ENCODE results near the gene NABP1. TPM values are rescaled to one million over a fixed set of nuclear protein-coding genes. Genes with fewer than 3 reads are reported as not detected.

The NABP1 gene
- polyA plus RNA-seq, 1 of the 3 experiments (the other 2 are of a cell fraction), result 19.1 TPM

GRCh38 chr2:191638802-191639172 is 39.1 kb upstream of the NABP1 start:
- no peak overlapping the region for H2AFZ ChIP-seq (ENCODE audit: low read depth)

GRCh38 chr2:191641609-191642008 is 36.3 kb upstream of the NABP1 start:
- Histone ChIP-seq H3K27me3 (ENCODE audit: insufficient read depth) (no peaks in the 10 kb centered on the region), H3K79me2 (ENCODE audit: insufficient read depth) (no peaks in the 10 kb centered on the region), H3K4me3 (ENCODE audit: low read depth in 2 of 2, low read length in 1 of 2) (no peak overlapping the region), H3F3A (replicated peaks; ENCODE audit: insufficient read depth) (peaks cover 9% of the 10 kb centered on the region), H3K4me1 (ENCODE audit: control insufficient read depth in 1 of 2, insufficient read depth in 2 of 2, low read depth in 1 of 2, low read length in 1 of 2) (peaks cover 3 to 18% of the 10 kb centered on the region in 2 experiments; a peak in 3 of 4 replicates), H3K36me3 (replicated peaks in 1 of 2; ENCODE audit: control insufficient read depth in 1 of 2, insufficient read depth in 2 of 2, low read length in 1 of 2) (no peaks in the 10 kb centered on the region), H4K20me1 (ENCODE audit: insufficient read depth) (no peaks in the 10 kb centered on the region), H3K9ac (no peak overlapping the region), H3K4me2 (no peak overlapping the region), H3K9me2 (no peaks in the 10 kb centered on the region), H3K9me3 (no peaks in the 10 kb centered on the region), H2AFZ (ENCODE audit: low read depth) (no peak overlapping the region), H3K27ac (ENCODE audit: low read depth in 2 of 2, low read length in 1 of 2) (no peak overlapping the region)
- TF ChIP-seq FOXJ3 (CRISPR knock-in tag; IDR thresholded peaks at IDR 0.05), result no peak
- TF ChIP-seq EZH2phosphoT487 (IDR thresholded peaks at IDR 0.05; ENCODE audit: borderline replicate concordance, low read depth), result no peak
- no peak for TF ChIP-seq RXRA (IDR thresholded peaks at IDR 0.05; ENCODE audit: borderline replicate concordance, low read depth)
- no peak for TF ChIP-seq CTCF (IDR thresholded peaks at IDR 0.05)
- TF ChIP-seq SIN3A (IDR thresholded peaks at IDR 0.05; ENCODE audit: borderline replicate concordance, low read depth, low read length), result no peak
- TF ChIP-seq NFIC (IDR thresholded peaks at IDR 0.05; ENCODE audit: borderline replicate concordance), result no peak
- no peak for TF ChIP-seq POLR2AphosphoS5 (IDR thresholded peaks at IDR 0.05; ENCODE audit: low read depth, low read length)
- TF ChIP-seq FOSL2 (IDR thresholded peaks at IDR 0.05; ENCODE audit: borderline replicate concordance, low read depth), result no peak
- TF ChIP-seq JUND (IDR thresholded peaks at IDR 0.05), result no peak
- 100% methylated on average over 1 of the region's 1 CpG for WGBS (ENCODE audit: low lambda C conversion rate)
- CTCF ChIA-PET, result no interaction called here
- no peak for DNase-seq
- POLR2A ChIA-PET, result interaction anchor here (1.4 kb wide), 1 partner anchor 36 kb away, joined by 3 read pairs; no protein-coding TSS in a partner anchor

More at GRCh38 chr2:191638802-191639172, 39.1 kb upstream of the NABP1 start:
- Histone ChIP-seq H3K27me3 (ENCODE audit: insufficient read depth) (no peaks in the 10 kb centered on the region), H4K20me1 (ENCODE audit: insufficient read depth) (no peaks in the 10 kb centered on the region), H3K79me2 (ENCODE audit: insufficient read depth) (no peaks in the 10 kb centered on the region), H3K9me3 (no peaks in the 10 kb centered on the region), H3K9ac (no peak overlapping the region), H3K4me2 (no peak overlapping the region; the same call in 1 of the 2 replicates), H3K4me1 (ENCODE audit: control insufficient read depth in 1 of 2, insufficient read depth in 2 of 2, low read depth in 1 of 2, low read length in 1 of 2) (peaks cover 3 to 19% of the 10 kb centered on the region in 2 experiments; a peak in 3 of 4 replicates), H3K27ac (ENCODE audit: low read depth in 2 of 2, low read length in 1 of 2) (no peak overlapping the region), H3K36me3 (replicated peaks in 1 of 2; ENCODE audit: control insufficient read depth in 1 of 2, insufficient read depth in 2 of 2, low read length in 1 of 2) (no peaks in the 10 kb centered on the region), H3K4me3 (ENCODE audit: low read depth in 2 of 2, low read length in 1 of 2) (no peak overlapping the region), H3F3A (replicated peaks; ENCODE audit: insufficient read depth) (peaks cover 34% of the 10 kb centered on the region), H3K9me2 (no peaks in the 10 kb centered on the region)
- no peak for DNase-seq
- 97% methylated on average over 1 of the region's 1 CpG for WGBS (ENCODE audit: low lambda C conversion rate)
- TF ChIP-seq ZBTB33 (IDR thresholded peaks at IDR 0.05; ENCODE audit: borderline replicate concordance, low read depth) (no peak), CTCF (IDR thresholded peaks at IDR 0.05) (no peak)
- POLR2A ChIA-PET, result interaction anchor here (0.6 to 1.0 kb wide), 2 partner anchors 16 to 39 kb away, joined by 3 read pairs; partner anchors contain the start of gene NABP1
- CTCF ChIA-PET, result no interaction called here
